Measurements from ENCODE around the gene MYT1.

Gene MYT1

GRCh38 chr20:64214113-64214512 lies 49.9 kb downstream of the MYT1 start:
- DNase-seq (ENCODE audit: low read depth, low spot score) = no peak

DNA sequence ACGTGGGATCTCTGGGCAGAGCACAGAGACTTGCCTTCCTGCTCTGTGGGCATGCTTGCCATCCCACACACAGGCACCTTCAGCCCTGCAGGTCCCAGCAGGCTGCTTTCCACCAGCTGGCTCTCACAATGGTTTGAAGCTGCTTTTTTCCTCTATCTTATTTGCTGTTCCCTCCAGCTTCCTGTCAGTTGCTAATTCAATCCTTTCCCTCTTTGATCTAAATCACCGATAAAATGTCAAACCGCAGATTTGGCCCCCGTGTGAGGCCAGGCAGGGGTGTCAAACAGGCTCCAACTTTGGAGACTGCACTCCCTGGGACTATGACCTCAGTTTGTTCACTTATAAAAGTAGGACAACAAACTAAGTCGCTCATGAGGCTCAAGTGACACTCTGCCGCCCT lies 50.7 kb downstream of the MYT1 start:
- DNase-seq (ENCODE audit: low read depth, low spot score) = no peak

DNA sequence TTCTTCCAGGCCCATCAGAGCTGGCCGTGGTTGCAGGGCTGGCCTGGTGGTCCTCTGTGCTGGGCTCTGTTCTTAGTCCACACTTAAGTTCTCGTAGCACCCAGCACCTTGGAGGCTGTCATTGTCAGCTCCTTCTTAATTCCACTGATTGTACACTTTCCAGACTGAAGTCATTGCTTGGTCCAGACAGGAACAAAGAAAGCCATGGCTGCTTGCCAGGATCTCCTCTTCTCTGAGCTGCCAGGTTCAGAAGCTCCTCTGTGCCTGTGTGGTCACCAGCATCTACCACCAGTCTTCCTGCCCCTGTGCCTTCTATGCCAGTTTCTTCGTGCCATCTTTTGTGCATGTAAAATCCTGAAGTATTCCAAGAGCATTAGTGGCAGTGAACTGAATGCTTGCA lies 51.8 kb downstream of the MYT1 start:
- no peak for DNase-seq (ENCODE audit: low read depth, low spot score)

- no peak for DNase-seq (ENCODE audit: low read depth, low spot score)
Observed at GRCh38 chr20:64216910-64217309, 52.7 kb downstream of the MYT1 start.

- no peak for DNase-seq (ENCODE audit: low read depth, low spot score)
Observed at GRCh38 chr20:64217539-64218221, 53.4 kb downstream of the MYT1 start.

DNA sequence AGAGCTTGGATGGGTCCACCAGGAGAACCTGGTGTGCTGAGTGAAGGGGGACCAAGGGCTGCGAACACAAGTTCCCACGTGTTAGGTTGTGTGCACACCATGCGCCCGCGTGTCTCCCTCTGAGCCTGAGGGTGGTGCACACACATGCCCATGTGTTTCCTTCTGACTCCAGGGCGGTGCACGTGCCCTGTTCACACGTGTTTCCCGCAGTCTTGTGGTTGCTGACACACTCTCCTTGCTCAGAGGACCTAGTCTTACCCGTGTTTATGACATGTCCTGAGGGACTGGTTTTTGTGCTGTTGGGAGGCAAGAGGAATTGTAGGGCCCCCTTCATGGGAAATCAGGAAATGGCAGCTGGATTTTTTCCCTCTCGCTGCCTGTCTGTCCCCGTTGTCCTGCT lies 55.0 kb downstream of the MYT1 start:
- DNase-seq (ENCODE audit: low read depth, low spot score) = no peak

- DNase-seq (ENCODE audit: low read depth, low spot score) = no peak
Observed at GRCh38 chr20:64219730-64220129, 55.5 kb downstream of the MYT1 start.

DNA sequence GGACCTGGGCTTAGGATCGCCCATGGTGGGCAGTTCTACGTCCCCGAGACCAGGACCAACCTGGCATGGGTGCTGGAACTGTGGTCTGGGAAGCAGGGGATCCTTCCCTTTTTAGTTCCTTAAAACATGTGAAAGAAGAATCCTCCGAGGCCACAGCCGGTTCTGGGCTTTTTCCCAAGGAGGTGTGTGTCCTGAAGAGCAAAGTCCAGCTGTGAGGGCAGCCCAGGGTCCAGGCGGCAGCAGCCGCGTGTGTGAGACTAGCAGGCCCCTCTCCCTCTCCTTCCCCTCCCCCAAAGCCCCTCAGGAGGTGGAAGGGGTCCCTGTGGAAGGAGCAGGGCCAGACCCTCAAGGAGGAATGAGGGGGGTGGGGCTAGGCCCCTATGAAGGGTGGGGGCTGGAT lies 56.2 kb downstream of the MYT1 start:
- no peak for DNase-seq (ENCODE audit: low read depth, low spot score)

DNA sequence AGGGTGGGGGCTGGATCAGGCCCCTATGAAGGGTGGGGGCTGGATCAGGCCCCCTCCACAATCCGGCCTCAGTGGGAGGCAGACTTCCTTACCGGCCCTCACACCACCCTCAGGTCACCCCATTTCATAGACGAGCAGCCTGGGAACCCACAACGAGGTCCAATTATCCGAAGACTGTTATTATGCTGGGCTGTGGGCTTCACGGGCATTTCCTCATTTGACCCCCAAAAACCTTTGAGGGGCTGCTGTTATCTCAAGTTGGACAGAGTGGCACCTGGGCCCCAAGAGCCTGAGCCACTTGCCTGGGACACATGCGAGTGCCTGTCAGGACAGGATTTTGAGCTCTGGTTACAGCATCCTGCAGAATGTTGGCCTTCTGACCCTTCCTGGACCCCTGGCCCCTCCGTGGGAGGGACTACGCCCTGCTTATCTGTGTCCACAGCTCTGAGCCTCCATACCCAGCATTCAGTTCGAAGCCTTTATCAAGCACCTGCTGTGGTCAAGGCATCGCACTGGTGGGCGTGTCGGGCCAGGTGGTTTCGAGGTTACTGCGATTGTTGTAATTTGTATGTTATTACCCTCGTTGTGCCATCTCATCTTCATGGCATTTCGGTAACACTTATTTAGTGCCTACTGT lies 56.8 kb downstream of the MYT1 start:
- DNase-seq (ENCODE audit: low read depth, low spot score) = no peak

GRCh38 chr20:64222291-64222735 lies 58.1 kb downstream of the MYT1 start:
- DNase-seq (ENCODE audit: low read depth, low spot score) = no peak

- no peak for DNase-seq (ENCODE audit: low read depth, low spot score)
Observed at GRCh38 chr20:64222851-64223525, 58.7 kb downstream of the MYT1 start.

DNA sequence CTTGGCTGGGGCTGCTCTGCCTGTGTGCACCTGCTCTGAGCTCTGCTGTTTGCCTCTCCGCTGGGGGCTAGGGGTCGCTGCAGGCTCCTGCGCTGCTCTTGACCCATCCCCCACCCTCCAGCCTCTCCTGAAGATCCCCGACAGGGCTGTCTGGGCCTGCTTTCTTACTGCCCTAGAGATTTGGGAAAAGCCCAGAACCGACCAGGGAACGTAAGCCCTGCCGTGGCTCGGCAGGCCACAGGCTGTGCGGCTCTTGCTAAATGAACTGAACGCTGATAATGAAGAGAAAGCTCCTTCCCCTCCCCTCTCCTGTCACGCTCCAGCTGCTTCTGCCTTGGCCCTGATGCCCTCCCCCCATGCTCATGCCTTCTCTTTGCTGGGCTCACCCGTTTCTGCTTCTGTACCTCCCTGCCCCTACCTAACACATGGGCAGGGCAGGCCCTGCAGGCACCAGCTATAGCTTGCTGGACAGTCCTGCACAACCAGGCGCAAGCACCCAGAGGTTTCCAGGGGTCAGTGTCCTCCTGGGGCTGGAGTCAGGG lies 59.3 kb downstream of the MYT1 start:
- DNase-seq (ENCODE audit: low read depth, low spot score) = no peak

DNA sequence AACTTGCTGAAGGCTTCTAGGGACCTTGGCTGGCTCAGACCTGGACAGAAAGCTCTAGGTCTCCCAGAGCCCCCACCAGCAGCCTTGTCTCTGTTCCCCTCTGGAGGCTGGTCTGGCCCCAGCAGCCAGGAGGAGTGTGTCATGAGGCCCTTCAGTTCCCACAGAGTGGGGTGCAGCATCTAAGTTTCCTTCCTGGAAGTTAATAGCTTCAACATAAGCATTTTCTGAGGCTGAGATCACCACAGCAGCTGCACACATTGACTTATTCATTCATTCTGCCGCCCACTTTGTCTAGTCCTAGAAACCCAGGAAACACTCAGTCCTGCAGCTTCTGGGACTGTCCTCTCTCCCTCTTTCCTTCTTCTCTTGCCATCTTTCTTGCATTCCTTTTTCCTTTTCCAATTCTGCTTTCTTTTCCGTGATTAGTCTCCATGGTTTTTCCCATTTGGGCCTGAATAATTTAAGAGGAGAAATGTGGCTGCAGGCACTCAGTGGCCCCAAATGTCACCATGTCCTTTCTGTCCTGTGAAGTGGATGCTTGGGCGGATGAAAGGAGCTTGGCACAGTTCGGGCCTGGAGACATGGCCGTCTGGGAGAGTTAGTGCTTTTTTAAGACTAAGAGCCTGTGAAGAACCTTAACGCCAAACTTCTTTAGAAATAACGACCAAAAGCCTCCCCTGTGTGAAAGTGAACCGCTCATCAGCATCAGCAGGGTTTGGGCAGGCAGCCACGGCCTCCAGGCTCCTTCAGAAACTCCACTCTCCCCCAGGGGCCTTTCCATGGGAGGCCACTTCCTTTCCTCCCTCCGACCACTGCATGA lies 60.3 kb downstream of the MYT1 start:
- no peak for DNase-seq (ENCODE audit: low read depth, low spot score)

GRCh38 chr20:64225171-64225595 lies 60.9 kb downstream of the MYT1 start:
- no peak for DNase-seq (ENCODE audit: low read depth, low spot score)

DNA sequence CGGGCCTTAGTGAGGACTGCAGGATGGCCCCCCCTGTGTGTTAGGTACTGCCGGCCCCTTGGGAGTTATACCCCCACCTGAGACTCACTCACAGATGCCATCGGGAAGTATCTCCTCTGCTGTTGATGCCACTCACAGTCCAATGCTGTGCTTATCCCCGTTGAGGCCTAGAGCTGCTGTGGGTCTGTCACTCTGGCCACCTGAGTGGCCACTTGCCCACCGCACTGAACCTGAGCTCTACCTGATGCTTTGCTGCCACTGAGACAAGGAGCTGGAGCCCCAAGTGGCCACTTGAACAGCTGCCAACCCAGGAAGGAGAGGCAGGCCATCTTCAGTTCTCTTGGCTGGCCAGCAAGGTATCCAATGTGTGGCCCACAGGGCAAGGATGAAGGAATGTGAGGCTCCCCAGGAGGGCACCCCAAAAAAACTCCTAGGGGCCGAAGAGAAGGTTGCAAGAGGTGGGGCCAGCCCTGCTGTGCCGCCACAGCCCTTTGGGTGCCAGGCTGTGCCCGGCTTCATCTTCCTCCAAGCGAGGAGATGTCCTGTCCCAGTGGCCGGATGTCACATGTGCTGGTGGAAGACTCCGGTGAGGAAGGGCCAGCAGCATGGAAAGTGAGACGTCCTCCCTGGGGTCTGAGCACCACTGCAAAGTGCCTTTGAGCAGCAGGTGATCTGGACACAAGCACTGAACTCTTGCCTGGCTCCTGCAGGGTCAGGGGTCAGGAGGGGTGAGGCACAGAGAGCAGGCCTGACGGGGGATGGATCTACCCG lies 61.8 kb downstream of the MYT1 start:
- DNase-seq (ENCODE audit: low read depth, low spot score) = no peak

GRCh38 chr20:64226686-64227580 lies 62.7 kb downstream of the MYT1 start:
- DNase-seq (ENCODE audit: low read depth, low spot score) = no peak

DNA sequence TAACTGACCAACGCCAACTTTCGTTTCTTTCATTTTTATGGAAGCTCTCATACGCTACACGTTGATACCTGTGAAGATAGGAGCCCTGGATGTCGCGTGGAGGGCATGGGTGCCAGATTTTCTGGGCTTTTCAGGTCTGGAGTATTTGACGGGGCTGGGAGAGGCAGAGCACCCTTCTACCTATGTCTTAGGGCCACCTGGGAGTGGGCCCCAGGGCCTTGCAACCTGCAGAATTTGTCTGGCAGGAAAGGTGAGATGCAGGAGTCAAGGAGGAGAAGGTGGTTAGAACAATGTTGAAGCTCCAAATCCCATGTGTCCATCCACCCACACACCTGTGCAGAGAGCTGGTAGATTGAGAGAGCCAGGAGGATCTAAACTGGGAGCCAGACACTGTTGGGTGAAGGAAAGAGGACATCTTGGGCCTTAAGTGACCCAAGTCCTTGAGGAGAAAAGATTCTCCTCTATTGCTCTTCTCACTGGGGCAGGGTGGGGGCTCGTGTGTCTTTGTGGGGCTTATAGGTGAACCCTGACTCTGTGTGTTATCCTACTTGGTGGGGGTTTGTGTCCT lies 63.9 kb downstream of the MYT1 start:
- DNase-seq (ENCODE audit: low read depth, low spot score) = no peak

DNA sequence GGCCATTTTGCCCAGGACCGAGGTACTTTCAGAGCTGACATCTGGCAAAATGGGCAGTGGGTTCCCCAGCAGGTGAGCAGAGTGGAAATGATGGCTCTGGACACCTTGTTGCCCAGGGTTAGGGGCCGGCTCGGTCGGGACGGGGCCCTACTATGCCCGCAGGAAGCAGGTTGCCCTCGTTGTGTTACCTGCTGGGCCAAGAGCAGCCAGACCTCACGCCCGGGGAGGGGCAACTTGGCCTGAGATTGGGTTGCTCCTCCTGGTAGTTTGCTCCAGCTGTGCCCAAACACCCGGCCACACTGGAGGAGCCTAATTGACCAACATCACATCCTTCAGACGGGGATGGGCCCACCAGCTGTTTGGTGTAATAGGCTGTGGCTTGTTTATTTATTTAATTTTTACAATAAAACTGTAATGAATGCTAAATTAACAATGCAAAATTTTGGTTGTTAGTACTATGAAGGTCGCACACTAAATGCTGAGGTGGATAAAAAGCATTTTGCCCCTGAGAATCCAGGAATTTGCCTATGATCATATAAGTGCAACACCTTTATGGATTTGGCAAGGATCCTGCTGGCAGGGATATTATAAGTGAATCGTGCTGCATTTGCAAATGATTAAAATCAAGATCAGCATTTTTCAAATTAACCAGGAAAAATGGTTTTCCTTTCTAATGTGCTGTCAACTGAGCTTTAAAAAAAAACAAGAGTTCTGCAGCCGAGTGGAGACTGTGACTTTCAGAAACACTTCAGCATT lies 64.7 kb downstream of the MYT1 start:
- DNase-seq (ENCODE audit: low read depth, low spot score) = no peak

GRCh38 chr20:64229507-64230061 lies 65.3 kb downstream of the MYT1 start:
- DNase-seq (ENCODE audit: low read depth, low spot score) = no peak

Data from activated CD4-positive, CD25-positive, alpha-beta regulatory T cell treated with anti-CD3 and anti-CD28 coated beads, Interleukin-2, amount 50 U/mL, for 16 hours (primary cell).